Panc1 (cell line): Measurements from ENCODE around the gene MGST2. TPM values are rescaled to one million over a fixed set of nuclear protein-coding genes. Genes with fewer than 3 reads are reported as not detected.

ENCODE experiments used
- ATAC-seq: fragments of 200-7000 bp; cut with Tn5 transposase; 2 replicates; pipeline ENCODE4 v1.9.1; 2020; ENCODE audit warnings: mild to moderate bottlenecking, moderate library complexity
- BruUV-seq: library from RNA; stranded (reverse); fragments of 400-500 nt; replicated peaks from 2 replicates; lab custom pipeline; 2021; lab: Mats Ljungman, UMichigan
- CTCF ChIA-PET: fragments of 300-600 bp; sonication (Branson Sonifier 250); formaldehyde crosslinking; loops from one replicate; lab custom pipeline; 2022; ENCODE audit warnings: antibody characterized with exemption; lab: Charles Lee
- POLR2A ChIA-PET: fragments of 300-600 bp; sonication (Branson Sonifier 250); formaldehyde crosslinking; loops from one replicate; lab custom pipeline; 2022; ENCODE audit warnings: antibody characterized with exemption; lab: Charles Lee
- DNase-seq: peaks from one replicate; pipeline ENCODE4 v3.0.0-alpha.2; 2010; ENCODE audit warnings: low read depth, low spot score
- H3K27ac ChIP-seq: 2 replicates; pipeline ENCODE4 v1.5.1; 2011; ENCODE audit warnings: mild to moderate bottlenecking, low read length, inconsistent platforms
- H3K27me3 ChIP-seq: fragments of 200-500 bp; sonication (Bioruptor generic); 2 replicates; pipeline ENCODE4 v1.6.0; 2014; ENCODE audit warnings: low read length, inconsistent platforms; ENCODE audit not compliant: control insufficient read depth, insufficient read depth
- H3K36me3 ChIP-seq: fragments of 200-500 bp; sonication (Bioruptor generic); 2 replicates; pipeline ENCODE4 v1.5.1; 2014; ENCODE audit warnings: inconsistent platforms, mild to moderate bottlenecking, low read length, moderate library complexity; ENCODE audit not compliant: control insufficient read depth, insufficient read depth
- H3K4me1 ChIP-seq: 2 replicates; pipeline ENCODE4 v1.5.1; 2011; ENCODE audit warnings: inconsistent platforms, mild to moderate bottlenecking, low read length, moderate library complexity; ENCODE audit not compliant: control insufficient read depth, insufficient read depth
- H3K4me3 ChIP-seq, 2 experiments: 2 replicates each; pipeline ENCODE4 v1.5.1; 2011 to 2012; ENCODE audit warnings: low read depth in 2 of 2, low read length in 2 of 2, mild to moderate bottlenecking in 2 of 2, inconsistent platforms in 1 of 2, moderate library complexity in 1 of 2
- H3K9me3 ChIP-seq: fragments of 200-500 bp; sonication (Bioruptor generic); 2 replicates; pipeline ENCODE4 v1.5.1; 2014; ENCODE audit warnings: low read depth, mild to moderate bottlenecking, inconsistent platforms, low read length, moderate library complexity; ENCODE audit not compliant: control insufficient read depth, insufficient read depth
- POLR2AphosphoS5 ChIP-seq: IDR thresholded peaks from 2 replicates; pipeline ENCODE4 v1.6.1; 2012; ENCODE audit warnings: mild to moderate bottlenecking, low read depth, low read length, moderate library complexity
- SIN3A ChIP-seq: IDR thresholded peaks from 2 replicates; pipeline ENCODE4 v1.6.1; 2012; ENCODE audit warnings: low read depth, mild to moderate bottlenecking, low read length, moderate library complexity, borderline replicate concordance; ENCODE audit not compliant: insufficient read depth
- TCF7L2 ChIP-seq: IDR thresholded peaks from 2 replicates; pipeline ENCODE4 v1.6.1; 2011; ENCODE audit warnings: mild to moderate bottlenecking, low read depth, low read length, inconsistent platforms
- in situ Hi-C: cut with HindIII; loops from 2 replicates; pipeline ENCODE4 v1.10.0; 2016; ENCODE audit warnings: low sequenced_read_pairs, low pct_unique_long_range_greater_than_20kb
- intact Hi-C: fragments of 100-400 bp; cut with micrococcal nuclease; formaldehyde crosslinking; loops from one replicate; pipeline ENCODE4 v1.10.0; 2022; ENCODE audit not compliant: unreplicated experiment
- total RNA-seq: library from RNA; stranded (reverse); gene quantifications from one replicate; pipeline ENCODE4 v1.2.1, GENCODE V29; 2021; ENCODE audit not compliant: unreplicated experiment
- TF ChIP-seq, protein P1 (sequence below): fragments of 450-650 bp; IDR thresholded peaks from 2 replicates; pipeline ENCODE4 v1.5.1; 2017; ENCODE audit warnings: mild to moderate bottlenecking
- TF ChIP-seq, protein P2 (sequence below), 2 experiments: IDR thresholded peaks; 2 replicates each; pipeline ENCODE4 v1.6.1; 2011 to 2012; ENCODE audit warnings: low read depth in 2 of 2, control low read depth in 1 of 2, low read length in 1 of 2, mild to moderate bottlenecking in 1 of 2, moderate library complexity in 1 of 2; ENCODE audit not compliant: insufficient read depth in 1 of 2

The MGST2 gene
- total RNA-seq, 1 experiment from 2014 or later = 17.4 TPM

DNA sequence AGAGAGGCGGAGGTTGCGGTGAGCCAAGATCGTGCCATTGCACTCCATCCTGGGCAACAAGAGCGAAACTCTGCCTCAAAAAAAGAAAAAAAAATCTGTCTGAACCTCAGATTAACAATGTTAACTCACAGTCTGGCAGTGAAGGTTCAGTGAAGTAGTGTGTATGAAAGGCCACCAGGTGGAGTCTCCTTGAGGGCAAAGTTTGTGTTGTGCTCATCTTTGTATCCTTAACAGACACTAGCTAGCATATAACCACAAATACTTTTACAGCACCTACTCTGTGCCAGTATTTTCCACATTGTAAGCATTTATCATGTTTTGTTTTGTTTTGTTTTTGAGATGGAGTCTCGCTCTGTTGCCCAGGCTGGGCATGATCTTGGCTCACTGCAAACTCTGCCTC, 46.0 kb upstream of the MGST2 start:
- CTCF ChIA-PET = interaction anchor here (0.6 to 1.6 kb wide), 2 partner anchors 10 to 14 kb away, joined by 8 to 9 read pairs; no protein-coding TSS in a partner anchor
- peak; percentile 86 for ATAC-seq

DNA sequence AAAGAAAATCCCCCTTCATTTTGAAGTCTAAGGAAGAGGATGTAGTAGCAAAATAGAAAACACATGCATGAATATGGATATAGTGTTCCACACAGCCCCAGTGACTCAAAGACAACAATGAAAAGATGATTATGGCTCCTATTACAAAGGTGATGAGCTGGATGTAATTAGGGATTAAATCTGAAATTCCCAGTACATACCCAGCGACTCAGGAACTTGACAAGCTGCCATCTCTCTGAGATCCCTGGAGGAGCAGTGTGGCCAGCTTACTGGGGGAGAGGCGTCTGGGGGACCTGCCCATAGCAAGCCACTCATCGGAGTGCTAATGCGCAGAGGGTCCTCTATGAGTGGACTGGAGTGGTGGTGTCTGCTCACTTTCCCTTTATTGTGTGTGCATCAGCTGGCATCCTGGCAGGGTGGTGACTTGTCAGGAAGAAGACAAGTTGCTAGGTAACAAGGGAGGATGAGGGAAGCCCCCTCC, 42.7 kb upstream of the MGST2 start:
- TF ChIP-seq POLR2AphosphoS5 (no peak), TCF7L2 (no peak), SIN3A (no peak)
- TF ChIP-seq, protein P1, sequence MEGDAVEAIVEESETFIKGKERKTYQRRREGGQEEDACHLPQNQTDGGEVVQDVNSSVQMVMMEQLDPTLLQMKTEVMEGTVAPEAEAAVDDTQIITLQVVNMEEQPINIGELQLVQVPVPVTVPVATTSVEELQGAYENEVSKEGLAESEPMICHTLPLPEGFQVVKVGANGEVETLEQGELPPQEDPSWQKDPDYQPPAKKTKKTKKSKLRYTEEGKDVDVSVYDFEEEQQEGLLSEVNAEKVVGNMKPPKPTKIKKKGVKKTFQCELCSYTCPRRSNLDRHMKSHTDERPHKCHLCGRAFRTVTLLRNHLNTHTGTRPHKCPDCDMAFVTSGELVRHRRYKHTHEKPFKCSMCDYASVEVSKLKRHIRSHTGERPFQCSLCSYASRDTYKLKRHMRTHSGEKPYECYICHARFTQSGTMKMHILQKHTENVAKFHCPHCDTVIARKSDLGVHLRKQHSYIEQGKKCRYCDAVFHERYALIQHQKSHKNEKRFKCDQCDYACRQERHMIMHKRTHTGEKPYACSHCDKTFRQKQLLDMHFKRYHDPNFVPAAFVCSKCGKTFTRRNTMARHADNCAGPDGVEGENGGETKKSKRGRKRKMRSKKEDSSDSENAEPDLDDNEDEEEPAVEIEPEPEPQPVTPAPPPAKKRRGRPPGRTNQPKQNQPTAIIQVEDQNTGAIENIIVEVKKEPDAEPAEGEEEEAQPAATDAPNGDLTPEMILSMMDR = no peak
- TF ChIP-seq, protein P2, sequence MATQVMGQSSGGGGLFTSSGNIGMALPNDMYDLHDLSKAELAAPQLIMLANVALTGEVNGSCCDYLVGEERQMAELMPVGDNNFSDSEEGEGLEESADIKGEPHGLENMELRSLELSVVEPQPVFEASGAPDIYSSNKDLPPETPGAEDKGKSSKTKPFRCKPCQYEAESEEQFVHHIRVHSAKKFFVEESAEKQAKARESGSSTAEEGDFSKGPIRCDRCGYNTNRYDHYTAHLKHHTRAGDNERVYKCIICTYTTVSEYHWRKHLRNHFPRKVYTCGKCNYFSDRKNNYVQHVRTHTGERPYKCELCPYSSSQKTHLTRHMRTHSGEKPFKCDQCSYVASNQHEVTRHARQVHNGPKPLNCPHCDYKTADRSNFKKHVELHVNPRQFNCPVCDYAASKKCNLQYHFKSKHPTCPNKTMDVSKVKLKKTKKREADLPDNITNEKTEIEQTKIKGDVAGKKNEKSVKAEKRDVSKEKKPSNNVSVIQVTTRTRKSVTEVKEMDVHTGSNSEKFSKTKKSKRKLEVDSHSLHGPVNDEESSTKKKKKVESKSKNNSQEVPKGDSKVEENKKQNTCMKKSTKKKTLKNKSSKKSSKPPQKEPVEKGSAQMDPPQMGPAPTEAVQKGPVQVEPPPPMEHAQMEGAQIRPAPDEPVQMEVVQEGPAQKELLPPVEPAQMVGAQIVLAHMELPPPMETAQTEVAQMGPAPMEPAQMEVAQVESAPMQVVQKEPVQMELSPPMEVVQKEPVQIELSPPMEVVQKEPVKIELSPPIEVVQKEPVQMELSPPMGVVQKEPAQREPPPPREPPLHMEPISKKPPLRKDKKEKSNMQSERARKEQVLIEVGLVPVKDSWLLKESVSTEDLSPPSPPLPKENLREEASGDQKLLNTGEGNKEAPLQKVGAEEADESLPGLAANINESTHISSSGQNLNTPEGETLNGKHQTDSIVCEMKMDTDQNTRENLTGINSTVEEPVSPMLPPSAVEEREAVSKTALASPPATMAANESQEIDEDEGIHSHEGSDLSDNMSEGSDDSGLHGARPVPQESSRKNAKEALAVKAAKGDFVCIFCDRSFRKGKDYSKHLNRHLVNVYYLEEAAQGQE (IDR thresholded peaks at IDR 0.05; ENCODE audit: insufficient read depth in 1 of 2, low read depth in 2 of 2, low read length in 1 of 2) = no peak
- no peak for ATAC-seq
- no TSS peak for BruUV-seq

More for the DNA sequence above, 46.0 kb upstream of the MGST2 start:
- TF ChIP-seq, protein P1 = peak; percentile 63
- TF ChIP-seq TCF7L2 = no peak
- no peak for TF ChIP-seq SIN3A
- no peak for TF ChIP-seq POLR2AphosphoS5
- H3K27me3 ChIP-seq = no peaks in the 10 kb centered on the region
- POLR2A ChIA-PET = no interaction called here
- no peaks in the 10 kb centered on the region for H3K9me3 ChIP-seq
- no peak overlapping the region for H3K27ac ChIP-seq
- no peaks in the 10 kb centered on the region for H3K36me3 ChIP-seq
- no peak for DNase-seq
- H3K4me1 ChIP-seq = no peaks in the 10 kb centered on the region
- in situ Hi-C loops (no loop called here), intact Hi-C loops (no loop called here)
- BruUV-seq = no TSS peak
- H3K4me3 ChIP-seq = no peak overlapping the region

More for the DNA sequence above, 42.7 kb upstream of the MGST2 start:
- no peak for DNase-seq
- intact Hi-C loops = no loop called here
- Histone ChIP-seq H3K4me3 (no peak overlapping the region), H3K27me3 (no peaks in the 10 kb centered on the region), H3K27ac (no peak overlapping the region), H3K4me1 (no peaks in the 10 kb centered on the region), H3K36me3 (no peaks in the 10 kb centered on the region), H3K9me3 (no peaks in the 10 kb centered on the region)
- ChIA-PET CTCF (no interaction called here), POLR2A (no interaction called here)
- in situ Hi-C loops = no loop called here
